ENCODE measurements around the gene AHR. TPM values are rescaled to one million over a fixed set of nuclear protein-coding genes. Genes with fewer than 3 reads are reported as not detected.
"Not testable (repeated sequence)": the region's sequence is repeated elsewhere in the genome, so short reads cannot be mapped to it uniquely, and the experiment has no call there.

The AHR gene
- total RNA-seq, 1 donor from 2014 or later, result 96.4 TPM

DNA sequence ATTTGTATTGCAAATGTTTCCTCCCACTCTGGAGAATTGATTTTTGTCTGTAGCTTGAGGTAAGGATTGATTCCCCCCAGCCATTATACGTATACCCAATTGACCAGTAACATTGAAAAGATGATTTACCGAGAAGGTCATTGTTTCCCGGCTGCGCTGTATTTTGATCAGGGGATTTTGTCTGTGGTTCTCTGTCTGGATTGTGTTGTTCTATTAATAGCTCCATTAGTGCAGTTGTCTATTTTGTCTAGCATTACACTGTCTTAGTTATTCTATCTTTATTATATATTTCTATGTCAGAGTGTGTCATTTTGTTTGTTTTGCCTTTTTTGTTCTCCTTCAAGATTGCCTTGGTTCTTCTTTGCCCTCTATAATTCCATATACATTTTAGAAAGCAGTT lies 37.7 kb downstream of the AHR start:
- DNase-seq (ENCODE audit: low read depth), result peak; percentile 73

DNA sequence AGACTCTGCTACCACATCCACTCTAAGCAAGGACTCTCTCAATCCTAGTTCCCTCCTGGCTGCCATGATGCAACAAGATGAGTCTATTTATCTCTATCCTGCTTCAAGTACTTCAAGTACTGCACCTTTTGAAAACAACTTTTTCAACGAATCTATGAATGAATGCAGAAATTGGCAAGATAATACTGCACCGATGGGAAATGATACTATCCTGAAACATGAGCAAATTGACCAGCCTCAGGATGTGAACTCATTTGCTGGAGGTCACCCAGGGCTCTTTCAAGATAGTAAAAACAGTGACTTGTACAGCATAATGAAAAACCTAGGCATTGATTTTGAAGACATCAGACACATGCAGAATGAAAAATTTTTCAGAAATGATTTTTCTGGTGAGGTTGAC lies 40.7 kb downstream of the AHR start:
- no peak for DNase-seq (ENCODE audit: low read depth)

DNA sequence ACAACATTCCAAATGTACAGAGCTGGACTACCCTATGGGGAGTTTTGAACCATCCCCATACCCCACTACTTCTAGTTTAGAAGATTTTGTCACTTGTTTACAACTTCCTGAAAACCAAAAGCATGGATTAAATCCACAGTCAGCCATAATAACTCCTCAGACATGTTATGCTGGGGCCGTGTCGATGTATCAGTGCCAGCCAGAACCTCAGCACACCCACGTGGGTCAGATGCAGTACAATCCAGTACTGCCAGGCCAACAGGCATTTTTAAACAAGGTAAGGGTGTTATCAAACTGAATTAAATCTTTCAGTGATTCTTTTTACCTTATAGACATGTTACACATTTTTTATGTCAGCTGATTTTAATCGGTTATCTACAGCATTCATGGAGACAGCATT lies 41.5 kb downstream of the AHR start:
- no peak for DNase-seq (ENCODE audit: low read depth)

DNA sequence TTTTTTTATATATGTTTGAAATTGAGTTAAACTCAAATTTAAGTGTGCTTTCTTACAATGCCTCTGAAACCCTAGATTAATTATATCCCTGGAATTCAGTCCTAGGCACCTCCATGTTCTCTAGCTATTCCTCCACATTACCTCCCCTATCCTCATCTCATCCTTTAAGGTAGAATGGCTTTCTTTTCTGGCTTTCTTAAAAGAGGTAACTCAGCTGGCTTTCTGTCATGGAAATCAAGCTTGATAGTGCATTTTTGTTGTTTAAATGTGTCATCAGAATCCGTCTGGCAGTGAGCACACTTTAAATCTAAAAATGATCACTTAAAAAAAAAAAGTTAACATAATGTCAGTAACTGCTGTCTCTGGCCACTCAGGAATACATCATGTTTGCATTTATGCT lies 42.2 kb downstream of the AHR start:
- no peak for DNase-seq (ENCODE audit: low read depth)

DNA sequence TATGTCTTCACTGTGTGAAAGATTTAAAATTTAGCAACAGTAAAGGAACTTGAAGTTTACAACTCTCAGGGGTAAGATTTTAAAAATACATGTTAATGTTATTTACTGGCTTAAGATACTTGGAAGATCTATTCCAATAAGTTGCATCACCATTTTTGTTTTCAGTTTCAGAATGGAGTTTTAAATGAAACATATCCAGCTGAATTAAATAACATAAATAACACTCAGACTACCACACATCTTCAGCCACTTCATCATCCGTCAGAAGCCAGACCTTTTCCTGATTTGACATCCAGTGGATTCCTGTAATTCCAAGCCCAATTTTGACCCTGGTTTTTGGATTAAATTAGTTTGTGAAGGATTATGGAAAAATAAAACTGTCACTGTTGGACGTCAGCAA lies 44.3 kb downstream of the AHR start:
- DNase-seq (ENCODE audit: low read depth), result no peak

DNA sequence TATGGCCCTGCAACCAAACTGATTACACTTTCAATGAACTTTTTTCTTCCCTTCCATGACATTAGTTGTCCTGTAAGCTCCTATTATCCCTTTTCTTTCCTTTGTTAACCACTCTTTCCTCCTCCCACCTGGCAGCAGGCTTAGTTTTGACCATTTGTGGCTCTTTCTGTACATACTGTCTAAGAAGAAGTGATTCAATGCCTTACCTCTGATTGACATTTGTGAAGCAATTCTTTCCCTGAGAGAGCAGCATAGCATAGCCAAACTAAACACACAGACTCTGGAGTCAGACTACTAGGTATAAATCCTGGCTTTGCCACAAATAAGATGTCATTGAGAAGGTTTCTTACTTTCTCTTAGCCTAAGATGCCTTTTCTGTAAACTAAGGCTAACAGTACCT lies 48.9 kb downstream of the AHR start:
- no peak for DNase-seq (ENCODE audit: low read depth)

DNA sequence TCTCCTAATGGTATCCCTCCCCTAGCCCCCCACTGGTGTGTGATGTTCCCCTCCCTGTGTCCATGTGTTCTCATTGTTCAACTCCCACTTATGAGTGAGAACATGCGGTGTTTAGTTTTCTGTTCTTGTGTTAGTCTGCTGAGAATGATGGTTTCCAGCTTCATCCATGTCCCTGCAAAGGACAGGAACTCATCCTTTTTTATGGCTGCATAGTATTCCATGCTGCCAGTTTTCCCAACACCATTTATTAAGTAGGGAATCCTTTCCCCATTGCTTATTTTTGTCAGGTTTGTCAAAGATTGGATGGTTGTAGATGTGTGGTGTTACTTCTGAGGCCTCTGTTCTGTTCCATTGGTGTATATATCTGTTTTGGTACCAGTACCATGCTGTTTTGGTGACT lies 50.5 kb downstream of the AHR start:
- not testable (repeated sequence) for DNase-seq (ENCODE audit: low read depth)

DNA sequence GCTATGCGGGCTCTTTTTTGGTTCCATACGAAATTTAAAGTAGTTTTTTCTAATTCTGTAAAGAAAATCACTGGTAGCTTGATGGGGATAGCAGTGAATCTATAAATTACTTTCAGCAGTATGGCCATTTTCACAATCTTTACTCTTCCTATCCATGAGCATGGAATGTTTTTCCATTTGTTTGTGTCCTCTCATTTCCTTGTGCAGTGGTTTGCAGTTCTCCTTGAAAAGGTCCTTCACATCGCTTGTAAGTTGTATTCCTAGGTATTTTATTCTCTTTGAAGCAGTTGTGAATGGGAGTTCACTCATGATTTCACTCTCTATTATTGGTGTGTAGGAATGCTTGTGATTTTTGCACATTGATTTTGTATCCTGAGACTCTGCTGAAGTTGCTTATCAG lies 51.9 kb downstream of the AHR start:
- DNase-seq (ENCODE audit: low read depth), result not testable (repeated sequence)

DNA sequence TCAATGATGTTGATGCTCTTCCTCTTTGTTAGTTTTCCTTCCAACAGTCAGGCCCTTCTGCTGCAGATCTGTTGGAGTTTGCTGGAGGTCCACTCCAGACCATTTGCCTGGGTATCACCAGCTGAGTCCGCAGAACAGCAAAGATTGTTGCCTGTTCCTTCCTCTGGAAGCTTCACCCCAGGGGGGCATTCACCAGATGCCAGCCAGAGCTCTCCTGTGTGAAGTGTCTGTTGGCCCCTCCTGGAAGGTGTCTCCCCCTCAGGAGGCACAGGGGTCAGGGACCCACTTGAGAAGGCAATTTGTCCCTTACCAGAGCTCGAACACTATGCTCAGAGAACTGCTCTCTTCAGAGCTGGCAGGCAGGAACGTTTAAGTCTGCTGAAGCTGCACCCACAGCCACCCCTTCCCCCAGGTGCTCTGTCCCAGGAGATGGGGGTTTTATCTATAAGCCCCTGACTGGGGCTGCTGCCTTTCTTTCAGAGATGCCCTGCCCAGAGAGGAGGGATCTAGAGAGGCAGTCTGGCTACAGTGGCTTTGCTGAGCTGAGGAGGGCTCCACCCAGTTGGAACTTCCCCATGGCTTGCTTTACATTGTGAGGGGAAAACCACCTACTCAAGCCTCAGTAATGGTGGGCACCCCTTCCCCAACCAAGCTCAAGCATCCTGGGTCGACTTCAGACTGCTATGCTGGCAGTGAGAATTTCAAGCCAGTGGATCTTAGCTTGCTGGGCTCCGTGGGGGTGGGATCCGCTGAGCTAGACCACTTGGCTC lies 55.4 kb downstream of the AHR start:
- not testable (repeated sequence) for DNase-seq (ENCODE audit: low read depth)

DNA sequence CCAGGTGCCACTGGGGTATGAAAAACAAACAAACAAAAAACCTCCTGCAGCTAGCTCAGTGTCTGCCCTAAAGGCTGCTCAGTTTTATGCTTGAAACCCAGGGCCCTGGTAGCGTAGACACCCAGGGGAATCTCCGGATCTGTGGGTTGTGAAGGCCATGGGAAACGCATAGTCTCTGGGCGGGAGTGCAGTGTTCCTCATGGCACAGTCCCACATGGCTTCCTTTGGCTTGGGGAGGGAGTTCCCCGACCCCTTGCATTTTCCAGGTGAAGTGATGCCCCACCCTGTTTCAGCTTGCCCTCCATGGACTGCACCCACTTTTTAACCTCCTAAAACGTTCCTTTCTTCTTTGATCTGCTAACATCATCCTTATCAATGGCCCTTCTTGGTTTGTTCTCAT lies 56.0 kb downstream of the AHR start:
- no peak for DNase-seq (ENCODE audit: low read depth)

DNA sequence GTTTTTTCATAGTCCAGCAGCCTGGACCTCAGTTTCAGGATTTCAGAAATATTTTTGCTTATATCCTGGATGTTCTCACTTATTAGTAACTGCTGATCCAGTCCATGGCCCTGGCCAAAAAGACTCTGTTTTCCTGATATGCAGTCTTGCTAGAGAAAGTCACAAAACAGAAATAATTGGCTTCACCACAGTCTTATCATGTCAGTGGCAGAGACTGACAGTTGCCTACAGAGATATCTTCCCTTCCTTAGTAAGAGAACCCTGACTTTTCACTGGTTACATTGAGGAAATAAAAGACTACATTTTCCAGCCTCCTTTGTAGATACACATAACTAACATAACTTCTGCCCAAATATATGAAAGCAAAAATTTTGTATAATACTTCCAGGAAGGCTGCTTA lies 56.6 kb downstream of the AHR start:
- no peak for DNase-seq (ENCODE audit: low read depth)

DNA sequence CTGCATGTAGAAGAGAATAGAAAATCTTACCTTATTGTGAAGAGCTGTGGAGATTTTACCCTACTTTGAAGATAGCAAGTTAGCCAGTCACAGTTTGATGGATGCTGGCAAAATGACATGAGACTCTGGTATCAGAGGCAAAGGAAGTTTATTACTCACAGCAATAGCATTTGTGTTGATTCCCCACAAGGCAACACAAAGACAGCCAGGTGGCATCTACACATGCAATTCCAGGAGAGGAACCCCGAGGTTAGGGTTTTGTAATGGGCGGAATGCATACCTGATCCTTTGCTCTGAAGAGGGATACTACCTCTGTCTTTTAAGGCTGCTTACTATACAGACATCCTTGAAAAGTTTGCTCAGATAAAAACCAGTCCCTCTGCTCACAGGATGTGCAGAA lies 59.5 kb downstream of the AHR start:
- DNase-seq (ENCODE audit: low read depth), result no peak

DNA sequence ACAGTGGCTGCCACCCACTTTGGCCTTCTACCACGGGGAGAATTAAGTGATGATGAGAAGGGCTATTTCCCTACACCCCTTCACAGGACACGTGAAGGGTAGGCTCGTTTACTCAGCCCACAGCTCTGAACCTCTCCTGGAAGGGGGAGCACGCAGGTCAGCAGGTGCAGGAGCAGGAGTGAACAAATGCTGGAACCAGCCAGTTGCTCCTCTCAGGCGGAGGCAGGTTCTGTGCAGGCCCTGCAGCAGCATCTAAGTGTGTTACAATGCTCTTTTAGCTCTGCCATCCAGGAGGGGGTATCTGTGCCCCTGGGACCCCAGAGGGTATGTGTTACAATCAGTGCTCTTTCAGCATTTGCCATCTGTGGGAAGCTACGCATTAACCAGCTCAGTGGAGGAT lies 61.2 kb downstream of the AHR start:
- DNase-seq (ENCODE audit: low read depth), result no peak

DNA sequence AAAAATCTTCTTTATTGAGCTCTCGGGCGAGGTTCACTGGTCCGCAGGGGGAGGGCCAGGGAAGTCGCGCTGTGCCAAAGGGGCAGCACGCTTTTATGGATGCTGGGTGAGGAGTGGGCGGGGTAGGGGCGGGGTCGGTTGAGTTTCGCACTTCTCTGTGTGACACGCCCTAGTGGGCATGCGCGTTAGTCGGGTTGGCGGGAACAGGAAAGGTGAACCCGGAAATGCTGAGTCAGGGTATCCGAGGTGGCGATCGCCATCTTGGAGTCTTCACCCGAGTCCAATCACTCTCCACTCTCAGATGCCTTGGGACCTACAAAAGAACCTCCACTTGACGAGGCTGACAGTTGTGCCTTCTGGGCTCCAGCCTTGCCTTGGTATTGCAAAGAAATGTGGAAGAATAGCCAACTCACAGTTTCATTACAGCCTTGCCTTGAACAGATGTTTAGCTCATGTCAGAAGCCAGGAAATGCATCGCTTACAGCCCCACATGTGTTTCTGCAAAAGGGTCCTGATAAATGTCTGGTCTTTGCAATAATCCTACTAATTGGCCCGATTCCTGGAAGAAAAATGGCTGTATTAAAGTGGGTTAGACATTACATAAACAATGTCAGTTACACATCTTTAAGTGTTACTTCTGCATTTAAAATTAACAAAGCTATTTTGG lies 64.1 kb downstream of the AHR start:
- no peak for DNase-seq (ENCODE audit: low read depth)

DNA sequence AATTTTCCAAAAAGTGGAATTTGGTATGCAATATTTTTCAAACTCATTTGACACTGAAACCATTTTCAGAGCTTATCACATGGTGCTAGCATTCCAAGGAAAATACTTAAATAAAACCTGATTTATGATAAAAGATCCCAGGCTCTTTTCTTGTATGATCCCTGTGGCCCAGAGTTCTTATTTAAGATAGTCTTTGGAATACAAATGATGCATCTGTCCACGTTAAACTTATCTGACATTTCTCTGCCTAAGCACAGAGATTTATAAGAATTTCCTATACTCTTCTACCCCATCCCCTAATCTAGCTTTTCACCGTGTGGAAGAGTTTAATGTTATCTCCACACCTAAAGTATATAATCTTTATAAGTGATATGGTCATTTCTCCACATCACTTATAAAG lies 66.2 kb downstream of the AHR start:
- no peak for DNase-seq (ENCODE audit: low read depth)

DNA sequence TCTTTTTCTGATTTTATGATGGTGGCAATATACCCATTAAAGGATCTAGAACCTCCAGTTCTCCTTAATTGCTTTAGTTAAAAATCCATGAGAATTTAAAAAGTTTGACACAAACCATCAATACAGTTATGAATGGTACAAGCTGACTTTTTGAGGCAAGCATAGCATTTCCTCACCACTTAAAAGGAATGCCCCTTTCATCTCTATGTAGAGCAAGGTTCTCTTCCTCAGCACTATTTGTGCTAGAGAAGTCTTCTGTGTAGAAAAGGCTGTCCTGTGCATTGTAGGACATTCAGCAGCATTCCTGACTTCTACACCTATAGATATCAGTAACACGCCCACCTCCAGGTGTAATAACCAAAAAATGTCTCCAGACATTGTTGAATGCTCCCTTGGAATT lies 67.3 kb downstream of the AHR start:
- no peak for DNase-seq (ENCODE audit: low read depth)

DNA sequence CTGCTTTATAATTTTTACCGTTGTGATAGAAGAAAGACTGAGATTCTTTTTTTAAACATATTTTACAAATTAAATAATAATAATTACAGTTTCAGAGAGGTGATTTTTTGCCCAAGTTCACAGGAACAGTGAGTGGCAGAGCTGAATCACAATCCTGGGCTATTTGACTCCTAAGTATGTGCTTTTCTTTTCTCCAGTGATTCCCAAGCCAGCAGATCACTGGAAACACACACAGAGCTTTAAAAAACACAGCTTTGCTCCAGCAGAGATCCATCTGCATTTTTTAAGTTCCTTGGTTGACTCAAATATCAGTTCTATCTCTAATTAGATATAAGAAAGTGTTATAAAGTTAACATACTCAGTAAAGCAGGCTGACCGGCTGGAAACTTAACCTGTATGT lies 69.0 kb downstream of the AHR start:
- peak; percentile 39 for DNase-seq (ENCODE audit: low read depth)

DNA sequence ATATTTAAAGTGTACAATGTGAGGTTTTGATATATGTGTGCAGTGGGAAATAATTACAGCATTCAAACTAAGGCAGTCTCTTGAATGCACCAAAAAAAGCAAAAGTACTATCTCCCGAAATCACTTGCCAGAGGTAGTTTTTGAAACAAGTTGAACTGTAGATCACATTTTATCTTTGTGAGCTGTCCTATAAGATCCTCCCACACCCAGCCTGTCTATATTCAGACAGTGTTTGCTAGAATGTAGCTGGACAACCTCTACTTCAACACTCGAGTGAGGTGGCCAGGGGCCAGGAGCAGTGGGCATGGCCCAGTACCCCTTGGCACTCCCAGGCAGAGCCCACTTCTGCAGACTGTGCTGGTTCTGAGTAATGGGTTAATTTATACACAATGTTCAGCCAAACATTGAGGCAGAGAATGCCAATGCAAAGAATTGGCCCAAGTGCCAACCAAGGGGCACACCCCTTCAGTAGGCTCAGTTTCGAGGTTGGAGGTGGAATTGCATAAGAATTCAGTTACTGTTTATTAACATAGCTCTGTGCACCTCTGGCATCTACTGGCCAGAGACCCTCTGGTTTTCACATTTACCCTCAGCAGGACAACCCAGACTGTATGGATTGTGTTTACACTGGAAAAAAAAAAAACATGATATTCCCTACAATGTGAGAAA lies 70.5 kb downstream of the AHR start:
- no peak for DNase-seq (ENCODE audit: low read depth)

DNA sequence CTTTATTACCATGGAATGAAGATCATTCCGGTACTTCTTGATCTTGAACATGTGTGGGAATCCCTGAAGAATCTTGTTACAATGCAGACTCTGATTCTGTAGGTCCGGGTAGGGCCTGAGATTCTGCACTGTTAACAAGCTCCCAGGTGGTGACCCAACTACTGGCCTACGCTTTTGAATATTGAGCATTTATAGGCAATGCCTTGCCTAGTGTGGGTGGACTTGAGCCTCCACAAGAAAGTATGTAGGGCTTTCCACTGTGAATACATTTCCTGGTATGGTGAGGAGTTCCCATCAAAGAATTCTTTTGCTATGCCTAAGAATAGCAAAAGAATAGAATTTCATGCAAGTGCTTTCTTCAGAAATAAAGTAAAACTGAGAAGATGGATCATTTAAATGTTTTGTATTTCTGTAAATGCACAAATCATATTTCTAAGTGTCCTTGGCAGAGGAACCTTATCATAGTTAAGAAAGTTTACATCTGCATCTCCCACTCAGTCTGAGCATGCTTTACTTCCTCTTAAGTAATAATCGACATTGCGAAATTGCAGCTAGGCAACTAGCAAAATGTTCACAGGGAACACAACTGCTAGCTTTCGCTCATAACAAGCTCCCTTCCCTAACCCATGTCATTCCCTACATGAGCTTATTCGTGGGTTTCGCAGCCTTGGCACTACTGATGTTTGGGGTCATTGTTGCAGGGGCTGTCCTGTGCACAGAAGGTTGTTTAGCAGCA lies 71.4 kb downstream of the AHR start:
- peak; percentile 58 for DNase-seq (ENCODE audit: low read depth)

DNA sequence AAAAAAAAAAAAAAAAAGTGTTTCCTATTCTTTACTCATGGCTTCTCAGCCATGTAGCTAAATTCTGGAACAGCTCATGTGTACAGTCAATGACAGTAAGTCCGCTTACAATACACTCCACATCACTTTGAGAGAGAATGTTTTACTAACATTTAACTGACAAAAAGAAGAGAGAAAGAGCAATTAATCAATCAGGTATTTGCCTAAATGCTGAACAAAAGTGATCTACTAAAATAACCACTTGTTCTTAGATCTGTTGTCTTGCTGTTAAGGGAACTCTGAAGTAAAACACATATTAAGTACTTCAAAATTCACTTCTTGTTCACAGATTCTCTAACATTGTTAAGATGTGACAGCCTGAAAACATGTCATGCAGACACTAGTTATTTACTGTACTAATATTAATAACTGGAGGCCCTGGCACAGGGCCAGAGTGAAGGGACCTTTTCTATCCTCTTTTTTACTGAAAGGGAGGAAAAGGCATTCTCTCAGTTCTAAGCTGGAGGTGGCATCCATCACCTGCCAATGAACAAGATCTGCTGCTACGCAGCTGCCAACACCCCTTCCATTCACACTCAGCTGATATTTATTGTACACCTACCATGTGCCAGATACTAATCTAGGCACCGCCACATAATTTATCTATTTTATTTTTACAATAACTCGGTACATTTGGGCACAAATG lies 72.6 kb downstream of the AHR start:
- DNase-seq (ENCODE audit: low read depth), result peak; percentile 18

Data from myocyte (in vitro differentiated cells).